Smooth muscle cell of bladder (primary cell): ENCODE results near the gene ELFN2. TPM values are rescaled to one million over a fixed set of nuclear protein-coding genes. Genes with fewer than 3 reads are reported as not detected.

Source experiments
- total RNA-seq: library from RNA; depleted of rRNA; stranded (reverse); fragments of >200 nt; gene quantifications from 2 replicates; pipeline ENCODE4 v1.2.3, GENCODE V29; 2014

Gene ELFN2
- total RNA-seq, result 0.28 and 0.37 TPM in 2 replicates

GRCh38 chr22:37427135-37427710, at the start of gene ELFN2:
ELFN2 (minus strand) TSS chr22:37427479; CDS start chr22:37375534, 51,945 bp downstream.

Other genes with a start within 250 kb of the ELFN2 start
- 5.8 and 6.0 TPM in 2 replicates for gene C1QTNF6, start 239.2 kb downstream of the ELFN2 start, total RNA-seq
- under 0.01 and 0.09 TPM in 2 replicates for gene SSTR3, start 215.0 kb downstream of the ELFN2 start, total RNA-seq
- 2.4 and 2.8 TPM in 2 replicates for gene RAC2, start 183.2 kb downstream of the ELFN2 start, total RNA-seq
- gene CYTH4, start 145.0 kb downstream of the ELFN2 start, total RNA-seq, result 0.09 and 0.43 TPM in 2 replicates
- gene MFNG, start 58.9 kb upstream of the ELFN2 start, total RNA-seq, result 0.09 and 0.14 TPM in 2 replicates
- 1.1 and 1.5 TPM in 2 replicates for gene CARD10, start 91.9 kb upstream of the ELFN2 start, total RNA-seq
- 7.0 and 10.5 TPM in 2 replicates for gene CDC42EP1, start 133.0 kb upstream of the ELFN2 start, total RNA-seq
- gene LGALS2, start 152.6 kb upstream of the ELFN2 start, total RNA-seq, result not detected in 2 replicates
- 28.2 and 30.1 TPM in 2 replicates for gene GGA1, start 181.4 kb upstream of the ELFN2 start, total RNA-seq
- 4.7 and 5.7 TPM in 2 replicates for gene SH3BP1, start 212.2 kb upstream of the ELFN2 start, total RNA-seq
- gene PDXP, start 231.2 kb upstream of the ELFN2 start, total RNA-seq, result 3.6 and 6.7 TPM in 2 replicates
- 9,331 and 14,244 TPM in 2 replicates for gene LGALS1, start 248.2 kb upstream of the ELFN2 start, total RNA-seq